ENCODE data around the gene PRKRIP1.

- TF ChIP-seq CTCF (IDR thresholded peaks at IDR 0.05; ENCODE audit: low read depth, low read length) (no peak), EZH2phosphoT487 (IDR thresholded peaks at IDR 0.05; ENCODE audit: low read depth) (no peak)
These were observed 44.0 kb downstream of the PRKRIP1 start for GRCh38 chr7:102439963-102440795.
